ENCODE data around the gene ACTN3.
"Not testable (repeated sequence)": the region's sequence is repeated elsewhere in the genome, so short reads cannot be mapped to it uniquely, and the experiment has no call there.

ACTN3 gene

DNA sequence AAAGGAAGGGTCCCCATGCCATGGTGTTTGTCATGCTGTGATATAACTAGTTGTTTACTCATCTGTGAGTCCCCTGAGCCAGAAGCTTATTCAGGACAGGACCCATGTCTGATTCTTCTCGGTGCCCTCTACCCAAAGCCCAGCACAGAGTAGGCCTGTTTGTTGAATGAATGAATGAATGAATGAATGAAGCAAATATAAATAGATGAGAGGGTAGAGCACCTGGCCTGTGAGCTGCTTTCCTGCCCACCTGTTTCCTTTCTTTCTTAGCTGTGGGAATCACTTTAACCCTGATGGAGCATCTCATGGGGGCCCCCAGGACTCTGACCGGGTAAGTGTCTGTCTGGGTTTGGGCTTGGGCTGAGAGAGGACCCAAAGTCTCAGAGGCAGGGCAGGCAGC lies 53.5 kb downstream of the ACTN3 start:
- DNase-seq (ENCODE audit: low spot score) = no peak

DNA sequence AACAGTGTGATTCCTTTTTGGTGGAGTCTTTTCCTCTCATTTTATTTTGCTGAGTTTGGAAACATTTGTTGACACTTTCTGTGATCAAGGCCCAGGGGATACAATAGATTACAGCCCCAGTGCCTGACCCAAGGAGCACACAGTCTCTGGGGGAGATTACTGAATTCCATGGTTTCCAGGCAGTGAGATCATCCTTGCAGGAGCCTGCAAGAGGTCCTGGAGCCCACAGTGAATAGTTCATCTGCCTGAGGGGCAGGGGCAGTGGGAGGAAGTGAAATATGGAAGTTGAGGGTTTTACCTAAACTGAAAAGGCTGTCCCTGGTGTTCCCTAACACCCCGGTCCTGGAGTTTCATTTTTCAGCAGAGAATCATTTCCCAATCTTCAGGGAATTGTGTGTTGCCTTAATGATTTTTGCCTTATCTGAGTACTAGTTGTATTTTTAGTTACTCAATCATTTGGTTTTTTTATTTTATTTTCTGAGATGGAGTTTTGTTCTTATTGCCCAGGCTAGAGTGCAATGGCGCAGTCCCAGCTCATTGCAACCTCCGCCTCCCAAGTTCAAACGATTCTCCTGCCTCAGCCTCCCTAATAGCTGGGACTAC lies 54.0 kb downstream of the ACTN3 start:
- DNase-seq (ENCODE audit: low spot score) = no peak

DNA sequence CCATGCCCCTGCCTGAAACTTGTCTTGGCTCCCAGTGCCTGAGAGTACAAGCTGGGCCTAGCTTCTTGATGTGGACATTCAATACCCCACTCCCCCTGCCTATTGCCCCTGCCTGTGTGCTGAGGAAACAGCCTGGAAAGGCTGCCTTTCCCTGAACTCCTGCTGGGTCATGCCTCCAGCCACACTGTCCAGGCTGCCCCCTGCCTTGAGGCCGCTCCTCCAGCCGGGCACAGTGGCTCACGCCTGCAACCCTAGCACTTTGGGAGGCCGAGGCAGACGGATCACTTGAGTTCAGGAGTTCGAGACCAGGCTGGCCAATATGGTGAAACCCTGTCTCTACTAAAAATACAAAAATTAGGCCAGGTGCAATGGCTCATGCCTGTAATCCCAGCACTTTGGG lies 56.4 kb downstream of the ACTN3 start:
- no peak for DNase-seq (ENCODE audit: low spot score)

DNA sequence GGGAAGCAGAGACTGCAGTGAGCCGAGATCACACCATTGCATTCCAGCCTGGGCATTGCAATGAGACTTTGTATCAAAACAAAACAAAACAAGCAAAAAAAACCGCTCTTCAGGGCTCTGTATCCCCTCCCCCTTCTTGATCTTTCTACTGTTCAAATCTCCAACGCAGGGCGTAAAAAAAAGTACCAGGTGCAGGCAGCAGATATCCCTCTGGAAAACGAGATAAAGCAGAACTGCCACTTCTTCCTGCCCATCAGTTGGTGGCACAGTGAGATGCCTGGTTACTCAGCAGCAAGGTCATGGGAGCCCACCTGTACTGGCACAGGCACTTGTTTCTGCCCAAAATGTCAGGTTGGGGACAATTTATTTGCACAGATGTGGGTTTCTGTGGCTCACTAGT lies 57.5 kb downstream of the ACTN3 start:
- no peak for DNase-seq (ENCODE audit: low spot score)

DNA sequence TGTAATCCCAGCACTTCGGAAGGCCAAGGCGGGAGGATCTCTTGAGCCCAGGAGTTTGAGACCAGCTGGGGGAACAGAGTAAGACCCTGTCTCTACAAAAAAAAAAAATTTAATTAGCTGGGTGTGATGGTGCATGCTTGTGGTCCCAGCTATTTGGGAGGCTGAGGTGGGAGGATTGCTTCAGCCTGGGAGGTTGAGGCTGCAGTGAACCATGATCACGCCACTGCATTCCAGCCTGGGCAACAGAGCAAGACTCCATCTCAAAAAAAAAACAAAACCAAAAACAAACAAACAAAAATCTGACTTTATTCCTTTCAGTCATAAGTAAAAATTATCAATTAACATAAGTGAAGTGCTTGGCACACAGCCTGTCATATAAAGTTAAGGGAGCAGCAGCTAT lies 59.9 kb downstream of the ACTN3 start:
- not testable (repeated sequence) for DNase-seq (ENCODE audit: low spot score)

DNA sequence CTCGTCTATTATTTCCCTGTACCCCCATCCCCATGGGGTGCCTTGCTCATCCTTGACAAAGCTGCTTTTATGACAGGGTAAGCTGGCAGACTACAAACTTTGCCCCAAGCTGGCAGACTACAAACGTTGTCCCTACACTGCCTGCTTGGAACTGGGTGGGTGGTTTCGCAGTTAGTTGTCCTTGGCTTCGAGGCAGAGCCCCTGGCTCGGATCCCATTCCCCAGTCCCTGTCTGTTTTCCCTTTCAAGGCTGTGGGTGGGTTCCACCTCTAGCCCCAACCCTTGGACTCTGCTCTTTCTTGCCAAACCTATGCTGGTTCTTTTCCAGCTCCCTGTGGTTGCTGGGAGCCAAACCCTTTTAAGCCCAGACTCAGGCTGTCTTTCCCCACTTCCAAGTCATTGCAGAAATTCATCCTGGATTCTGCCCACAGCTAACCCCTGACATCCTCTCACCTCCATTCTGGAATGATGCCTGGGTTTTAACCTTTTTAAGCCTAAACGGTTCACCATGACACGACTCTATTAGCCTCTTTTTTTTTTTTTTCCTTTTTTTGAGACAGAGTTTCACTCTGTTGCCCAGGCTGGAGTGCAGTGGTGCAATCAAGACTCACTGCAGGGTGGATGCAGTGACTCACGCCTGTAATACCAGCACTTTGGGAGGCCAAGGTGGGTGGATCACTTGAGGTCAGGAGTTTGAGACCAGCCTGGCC lies 60.6 kb downstream of the ACTN3 start:
- DNase-seq (ENCODE audit: low spot score) = peak; percentile 39

DNA sequence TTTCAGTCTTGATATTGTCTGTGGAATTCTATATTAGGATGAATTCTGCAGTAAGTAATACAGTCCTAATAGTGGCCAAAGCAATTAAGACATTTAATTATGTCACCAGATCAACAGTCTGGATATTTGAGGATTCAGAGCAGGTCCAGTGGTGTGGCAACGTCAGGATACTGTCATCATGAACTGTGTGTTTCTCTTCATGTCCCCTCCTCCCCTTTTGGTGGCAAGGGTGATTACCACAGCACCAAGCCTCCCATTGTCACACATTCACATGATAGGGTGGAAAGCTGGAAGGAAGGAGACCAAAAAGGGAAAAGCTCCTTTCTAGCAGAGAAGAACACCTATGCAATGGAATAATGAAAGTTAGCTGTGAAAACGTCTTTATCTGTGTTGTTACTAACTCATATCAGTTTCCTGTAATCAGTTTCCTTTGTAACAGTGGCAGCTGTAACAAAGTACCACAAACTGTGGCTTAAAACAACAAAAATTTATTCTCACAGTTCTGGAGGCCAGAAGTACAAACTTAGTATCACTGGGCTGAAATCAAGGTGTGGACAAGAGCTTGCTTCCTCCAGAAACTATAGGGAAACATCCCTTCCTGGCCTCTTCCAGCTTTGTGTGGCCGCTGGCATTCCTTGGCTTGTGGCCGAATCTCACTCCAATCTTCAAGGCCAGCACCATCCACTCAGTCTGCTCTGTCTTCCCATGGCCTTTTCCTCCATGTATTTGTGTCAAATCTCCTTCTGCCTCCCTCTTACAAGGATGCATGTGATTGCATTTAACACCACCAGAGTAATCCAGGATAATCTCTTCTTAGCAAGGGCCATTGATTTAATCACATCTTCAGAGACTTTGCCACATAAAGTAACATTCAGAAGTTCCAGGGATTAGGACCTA lies 63.3 kb downstream of the ACTN3 start:
- no peak for DNase-seq (ENCODE audit: low spot score)

DNA sequence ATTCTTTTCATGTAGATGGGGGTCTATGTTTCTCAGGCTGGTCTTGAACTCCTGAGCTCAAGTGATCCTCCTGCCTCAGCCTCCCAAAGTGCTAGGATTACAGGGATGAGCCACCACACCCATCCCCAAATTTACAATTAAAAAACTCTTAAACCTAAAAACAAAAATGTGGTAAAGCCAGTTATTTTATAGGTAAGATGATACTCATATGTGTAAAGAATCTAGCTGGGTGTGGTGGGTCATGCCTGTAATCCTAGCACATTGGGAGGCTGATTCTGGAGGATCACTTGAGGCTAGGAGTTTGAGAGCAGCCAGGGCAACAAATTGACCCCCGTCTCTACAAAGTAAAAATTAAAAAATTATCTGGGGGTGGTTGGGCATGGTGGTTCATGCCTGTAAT lies 65.8 kb downstream of the ACTN3 start:
- DNase-seq (ENCODE audit: low spot score) = no peak
